ENCODE measurements around the gene SORT1.

Gene SORT1

DNA sequence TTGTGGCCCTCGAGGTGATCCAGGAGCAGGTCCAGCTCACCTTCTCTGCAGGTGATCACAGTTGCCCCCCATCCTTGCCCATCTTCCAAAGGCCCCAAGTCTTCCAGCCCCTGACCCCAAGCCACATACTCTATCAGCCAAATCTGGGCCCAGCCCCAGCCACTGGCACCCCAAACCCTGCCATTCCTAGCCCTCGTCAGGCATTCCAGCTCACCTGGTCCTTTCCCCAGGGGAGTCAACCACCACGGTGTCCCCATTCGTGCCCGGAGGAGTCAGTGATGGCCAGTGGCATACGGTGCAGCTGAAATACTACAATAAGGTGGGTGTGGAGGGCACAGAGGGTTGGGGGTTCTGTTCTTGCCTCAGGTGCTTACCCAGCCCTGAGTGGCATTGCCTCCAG, 136.1 kb downstream of the SORT1 start:
- DNase-seq (ENCODE audit: low read depth): no peak

DNA sequence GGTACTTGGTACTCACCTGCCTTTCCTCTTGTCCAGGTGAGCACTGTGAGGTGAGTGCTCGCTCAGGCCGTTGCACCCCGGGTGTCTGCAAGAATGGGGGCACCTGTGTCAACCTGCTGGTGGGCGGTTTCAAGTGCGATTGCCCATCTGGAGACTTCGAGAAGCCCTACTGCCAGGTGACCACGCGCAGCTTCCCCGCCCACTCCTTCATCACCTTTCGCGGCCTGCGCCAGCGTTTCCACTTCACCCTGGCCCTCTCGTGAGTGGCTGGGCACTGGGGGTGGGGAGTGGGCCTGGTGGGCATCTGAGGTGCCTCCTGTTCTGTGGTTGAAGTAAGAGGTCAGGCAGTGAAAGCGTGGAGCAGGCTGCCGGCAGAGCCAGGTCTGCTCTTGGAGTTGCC, 136.7 kb downstream of the SORT1 start:
- no peak for DNase-seq (ENCODE audit: low read depth)

DNA sequence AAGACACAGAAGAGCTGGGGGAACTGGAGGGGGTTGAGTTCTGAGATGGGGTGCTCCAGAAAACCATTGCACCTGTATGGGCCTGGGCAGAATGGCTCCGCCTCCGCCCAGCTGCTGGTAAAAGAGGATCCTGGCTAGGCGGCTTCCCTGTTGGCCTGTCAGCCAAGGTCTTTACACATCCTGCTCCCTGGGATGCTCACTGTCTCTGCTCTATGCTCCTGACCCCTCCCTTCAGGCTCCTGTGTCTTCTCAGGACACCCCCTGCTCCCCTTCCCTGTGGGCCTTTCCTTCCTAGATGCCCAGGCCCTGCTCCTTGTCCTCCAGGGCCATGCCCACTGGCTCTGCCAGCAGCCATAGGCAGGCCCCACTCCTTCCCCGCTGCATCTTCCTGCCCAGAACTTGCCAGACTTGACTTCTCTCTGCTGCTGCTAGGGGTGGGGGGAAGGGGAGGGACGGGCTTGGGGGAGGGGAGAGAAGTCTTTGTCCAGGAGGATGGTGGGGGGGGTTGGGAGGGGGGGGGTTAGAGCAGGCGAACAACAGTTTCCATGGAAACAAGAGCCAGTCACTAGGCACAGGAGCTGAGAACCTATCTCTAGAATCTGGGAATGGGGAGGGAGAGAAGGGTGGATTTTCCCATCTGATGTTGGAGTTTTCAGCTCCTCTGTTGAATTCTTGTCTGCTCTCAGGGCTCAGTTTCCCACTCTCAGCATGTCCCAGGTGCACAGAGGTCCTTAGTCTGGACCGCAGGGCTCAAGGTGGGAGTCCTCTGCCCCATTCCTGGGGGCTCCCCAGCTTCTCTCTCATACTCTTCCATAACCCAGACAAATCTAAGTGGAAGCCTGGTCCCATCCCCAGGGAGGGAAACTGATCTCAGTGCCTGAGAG, 137.8 kb downstream of the SORT1 start:
- no peak for DNase-seq (ENCODE audit: low read depth)

All from amniotic epithelial cell (primary cell).